GM10266 (cell line): ENCODE data around the gene CACNA1E.

Experiments
- DNase-seq: peaks from one replicate; pipeline ENCODE4 v3.0.0; 2012; ENCODE audit errors: extremely low spot score
- TF ChIP-seq, protein P1 (sequence below): IDR thresholded peaks from 2 replicates; pipeline ENCODE4 v1.5.1; 2012; ENCODE audit warnings: mild to moderate bottlenecking, low read depth; ENCODE audit not compliant: control insufficient read depth, insufficient read depth; ENCODE audit errors: missing control alignments

CACNA1E gene

GRCh38 chr1:181809991-181810545 lies 326.8 kb downstream of the CACNA1E start:
- no peak for DNase-seq
- TF ChIP-seq, protein P1, sequence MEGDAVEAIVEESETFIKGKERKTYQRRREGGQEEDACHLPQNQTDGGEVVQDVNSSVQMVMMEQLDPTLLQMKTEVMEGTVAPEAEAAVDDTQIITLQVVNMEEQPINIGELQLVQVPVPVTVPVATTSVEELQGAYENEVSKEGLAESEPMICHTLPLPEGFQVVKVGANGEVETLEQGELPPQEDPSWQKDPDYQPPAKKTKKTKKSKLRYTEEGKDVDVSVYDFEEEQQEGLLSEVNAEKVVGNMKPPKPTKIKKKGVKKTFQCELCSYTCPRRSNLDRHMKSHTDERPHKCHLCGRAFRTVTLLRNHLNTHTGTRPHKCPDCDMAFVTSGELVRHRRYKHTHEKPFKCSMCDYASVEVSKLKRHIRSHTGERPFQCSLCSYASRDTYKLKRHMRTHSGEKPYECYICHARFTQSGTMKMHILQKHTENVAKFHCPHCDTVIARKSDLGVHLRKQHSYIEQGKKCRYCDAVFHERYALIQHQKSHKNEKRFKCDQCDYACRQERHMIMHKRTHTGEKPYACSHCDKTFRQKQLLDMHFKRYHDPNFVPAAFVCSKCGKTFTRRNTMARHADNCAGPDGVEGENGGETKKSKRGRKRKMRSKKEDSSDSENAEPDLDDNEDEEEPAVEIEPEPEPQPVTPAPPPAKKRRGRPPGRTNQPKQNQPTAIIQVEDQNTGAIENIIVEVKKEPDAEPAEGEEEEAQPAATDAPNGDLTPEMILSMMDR: no peak

GRCh38 chr1:181812208-181812607 lies 328.9 kb downstream of the CACNA1E start:
- TF ChIP-seq, protein P1: no peak
- no peak for DNase-seq

GRCh38 chr1:181813266-181813665 lies 329.9 kb downstream of the CACNA1E start:
- TF ChIP-seq, protein P1: no peak
- no peak for DNase-seq

DNA sequence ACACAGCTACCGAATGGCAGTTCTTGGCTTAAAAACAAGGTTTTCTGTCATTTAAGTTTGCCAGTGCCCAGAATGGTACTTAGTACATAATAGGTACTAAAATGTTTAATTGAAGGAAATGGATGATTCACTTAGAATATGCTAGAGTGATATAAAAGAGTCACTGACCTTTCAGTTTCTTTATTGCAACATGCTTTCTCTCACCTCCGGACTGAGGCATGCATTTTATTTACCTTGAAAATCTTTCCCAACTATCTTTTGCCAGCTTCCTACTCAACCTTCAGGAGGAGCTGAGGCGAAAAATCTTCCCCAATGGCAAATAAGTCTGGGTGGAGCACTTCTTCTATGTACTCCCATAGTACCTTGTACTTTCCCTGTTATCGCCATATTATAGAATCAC lies 333.3 kb downstream of the CACNA1E start:
- TF ChIP-seq, protein P1: no peak

DNA sequence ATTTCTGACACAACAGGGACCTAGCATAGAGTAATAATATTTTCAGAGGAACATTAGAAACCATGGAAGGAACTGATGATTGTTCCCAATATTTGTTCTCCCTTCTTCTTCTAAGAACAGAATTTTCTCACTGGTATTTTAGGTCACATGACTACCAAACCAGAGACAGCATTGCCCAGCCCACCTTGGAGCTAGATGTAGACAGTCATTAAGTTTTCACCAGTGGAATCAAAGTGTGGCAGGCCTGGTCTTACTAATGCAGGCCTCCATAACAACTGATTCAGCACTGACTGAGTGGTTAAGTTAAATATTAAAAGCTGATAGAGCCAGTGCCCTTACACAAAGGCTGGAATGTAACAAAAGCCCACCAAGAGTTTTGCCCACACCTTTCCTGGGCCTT lies 333.8 kb downstream of the CACNA1E start:
- DNase-seq: no peak
- TF ChIP-seq, protein P1: no peak

More for the DNA sequence above, 333.3 kb downstream of the CACNA1E start:
- no peak for DNase-seq

DNA sequence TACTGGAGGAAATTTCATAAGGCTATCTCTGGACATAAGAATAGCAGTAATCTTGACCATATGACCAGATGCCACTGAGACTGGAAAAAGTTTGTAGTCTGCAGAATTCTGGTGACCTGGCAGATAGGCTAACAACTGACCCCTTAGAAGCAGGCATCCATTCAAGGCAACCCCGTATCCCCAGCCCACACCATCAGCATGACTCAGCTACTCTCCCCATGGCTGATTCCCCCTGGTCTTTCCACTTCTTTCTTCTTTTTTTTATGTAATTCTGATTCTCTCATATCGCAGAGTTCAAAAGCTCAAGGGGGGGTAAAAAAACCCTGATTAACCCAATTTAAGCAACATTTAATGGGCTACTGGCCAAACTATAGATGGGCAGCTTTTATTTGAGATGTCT lies 335.1 kb downstream of the CACNA1E start:
- DNase-seq: no peak
- TF ChIP-seq, protein P1: no peak

GRCh38 chr1:181818943-181819342 lies 335.6 kb downstream of the CACNA1E start:
- DNase-seq: no peak
- TF ChIP-seq, protein P1: no peak
